Lower leg skin (tissue), 3 donors: ENCODE data around the gene KDSR.

Experiments used
- CTCF ChIP-seq, 3 donors: fragments of 450-650 bp; IDR thresholded peaks; one replicate each; pipeline ENCODE4 v1.5.1; 2016; ENCODE audit warnings: antibody characterized with exemption in 3 of 3, mild to moderate bottlenecking in 3 of 3, moderate library complexity in 2 of 3
- POLR2A ChIP-seq, 2 donors: fragments of 450-650 bp; IDR thresholded peaks; one replicate each; pipeline ENCODE4 v1.6.1; 2016 to 2017; ENCODE audit warnings: antibody characterized with exemption in 2 of 2, mild to moderate bottlenecking in 1 of 2, moderate library complexity in 1 of 2

DNA sequence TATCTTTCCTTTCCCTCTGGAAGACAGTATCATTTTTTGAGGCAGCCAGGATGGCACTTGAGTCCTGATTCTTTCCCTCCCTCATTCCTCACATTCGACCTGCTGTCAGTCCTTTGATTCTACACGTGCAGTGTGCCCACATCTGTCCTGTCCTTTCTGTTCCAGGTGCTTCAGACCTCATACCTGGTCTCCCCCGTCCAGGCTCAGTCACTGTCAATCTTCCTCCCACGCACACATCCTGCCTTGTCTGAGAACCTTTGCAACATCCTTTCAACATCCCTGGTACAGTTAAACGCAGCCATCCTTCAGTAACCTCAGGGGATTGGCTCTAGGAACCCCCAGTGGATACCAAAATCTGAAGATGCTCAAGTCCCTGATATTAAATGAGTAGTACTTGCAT, 57.6 kb downstream of the KDSR start:
- TF ChIP-seq POLR2A (IDR thresholded peaks at IDR 0.05) = no peak
- no peak for TF ChIP-seq CTCF (IDR thresholded peaks at IDR 0.05)
